Posterior vena cava (tissue), 2 donors: ENCODE results near the gene KRT33A. TPM values are rescaled to one million over a fixed set of nuclear protein-coding genes. Genes with fewer than 3 reads are reported as not detected.

Experiments
- DNase-seq: peaks from one replicate; pipeline ENCODE4 v3.0.0-alpha.2; 2020; ENCODE audit warnings: low spot score
- intact Hi-C, 2 donors: fragments of 100-400 bp; cut with DNase I; formaldehyde crosslinking; loops; one replicate each; pipeline versions ENCODE4 v1.14.1 to v1.14.2; 2022 to 2023
- total RNA-seq, 2 donors: library from RNA; stranded (reverse); fragmentation: NEBNext Ultra II Directional; extraction: Animal tissue kit (Norgen Biotek cat#: 25700); gene quantifications; one replicate each; pipeline ENCODE4 v1.2.1, GENCODE V29; 2021
- donor health status: DM: yes; HTN: yes; CAD: no.
- donor health status: DM: yes; HTN: yes; CAD: no.

KRT33A gene
- total RNA-seq, 2 donors from 2014 or later, result not detected

DNA sequence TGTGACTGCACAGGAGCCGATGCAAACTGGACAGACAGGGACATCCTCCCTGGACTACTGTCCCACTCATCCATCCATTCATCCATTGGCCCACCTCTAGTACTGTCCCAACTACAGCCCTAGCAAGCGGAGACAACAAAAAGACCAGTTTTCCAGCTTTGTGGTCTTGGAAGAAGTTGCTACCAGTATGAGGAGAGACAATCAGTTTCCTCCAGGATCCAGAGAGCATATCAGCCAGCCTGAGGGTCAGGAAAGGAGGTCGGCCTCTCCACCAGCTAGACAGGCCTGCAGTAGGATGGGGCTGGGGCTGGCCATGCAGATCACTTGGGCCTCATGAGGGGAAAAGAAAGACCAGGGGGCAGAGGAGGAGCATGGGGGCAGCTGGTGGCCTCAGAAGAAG, 16.8 kb downstream of the KRT33A start:
- intact Hi-C loops, result no loop called here
- DNase-seq, result no peak

DNA sequence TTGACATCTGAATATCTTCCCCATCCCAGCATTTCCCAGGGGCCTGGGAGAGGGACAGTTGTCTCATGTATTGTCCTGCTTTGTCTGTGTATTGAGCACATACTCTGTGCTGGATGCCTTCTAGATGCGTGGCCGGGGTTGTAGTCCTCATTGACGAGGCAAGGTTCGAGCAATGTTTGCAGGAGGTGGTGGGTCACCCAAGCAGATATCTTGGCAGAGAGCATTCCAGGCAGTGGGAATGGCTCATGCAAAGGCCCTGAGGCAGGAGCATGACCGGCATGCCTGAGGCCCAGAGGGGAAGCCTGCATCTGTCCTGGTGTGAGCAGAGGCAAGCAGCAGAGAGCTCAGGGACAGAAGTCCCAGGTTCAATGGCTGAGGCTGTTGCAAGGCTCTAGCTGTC, 17.5 kb downstream of the KRT33A start:
- intact Hi-C loops, result no loop called here
- no peak for DNase-seq

DNA sequence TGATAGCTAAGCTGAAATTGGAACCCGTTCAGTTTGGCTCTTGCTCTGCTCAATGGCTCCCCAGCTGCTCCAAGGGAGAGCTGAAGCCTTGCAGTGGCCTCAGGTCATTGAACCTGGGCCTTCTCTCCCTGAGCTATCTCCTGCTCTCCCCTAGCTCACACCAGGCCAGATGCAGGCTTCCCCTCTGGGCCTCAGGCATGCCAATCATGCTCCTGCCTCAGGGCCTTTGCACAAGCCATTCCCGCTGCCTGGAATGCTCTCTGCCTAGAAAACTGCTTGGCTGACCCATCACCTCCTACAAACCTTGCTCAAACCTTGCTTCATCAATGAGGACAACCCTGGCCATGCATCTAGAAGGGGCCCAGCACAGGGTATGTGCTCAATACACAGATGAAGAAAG, 18.4 kb downstream of the KRT33A start:
- no peak for DNase-seq
- intact Hi-C loops, result no loop called here

DNA sequence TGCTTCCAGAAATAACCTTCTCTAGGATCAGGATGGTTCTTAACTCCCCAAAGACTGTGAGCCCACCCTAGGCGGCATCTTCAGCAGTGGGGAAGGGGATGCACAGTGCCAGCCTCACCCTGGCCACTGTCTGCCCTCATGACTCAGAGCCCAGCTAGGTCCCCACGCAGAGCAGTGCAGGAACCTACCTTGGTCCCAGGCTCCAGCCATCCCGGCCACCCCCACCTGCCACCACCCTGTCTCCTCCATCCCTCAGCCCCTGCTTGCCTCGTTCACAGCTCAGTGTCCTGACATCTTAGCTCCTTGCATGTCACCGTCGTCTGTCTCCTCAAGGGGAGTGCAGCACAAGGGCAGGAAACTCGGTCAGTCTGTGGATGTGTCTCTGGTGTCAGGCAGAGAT, 19.0 kb downstream of the KRT33A start:
- DNase-seq, result no peak
- intact Hi-C loops, result no loop called here

DNA sequence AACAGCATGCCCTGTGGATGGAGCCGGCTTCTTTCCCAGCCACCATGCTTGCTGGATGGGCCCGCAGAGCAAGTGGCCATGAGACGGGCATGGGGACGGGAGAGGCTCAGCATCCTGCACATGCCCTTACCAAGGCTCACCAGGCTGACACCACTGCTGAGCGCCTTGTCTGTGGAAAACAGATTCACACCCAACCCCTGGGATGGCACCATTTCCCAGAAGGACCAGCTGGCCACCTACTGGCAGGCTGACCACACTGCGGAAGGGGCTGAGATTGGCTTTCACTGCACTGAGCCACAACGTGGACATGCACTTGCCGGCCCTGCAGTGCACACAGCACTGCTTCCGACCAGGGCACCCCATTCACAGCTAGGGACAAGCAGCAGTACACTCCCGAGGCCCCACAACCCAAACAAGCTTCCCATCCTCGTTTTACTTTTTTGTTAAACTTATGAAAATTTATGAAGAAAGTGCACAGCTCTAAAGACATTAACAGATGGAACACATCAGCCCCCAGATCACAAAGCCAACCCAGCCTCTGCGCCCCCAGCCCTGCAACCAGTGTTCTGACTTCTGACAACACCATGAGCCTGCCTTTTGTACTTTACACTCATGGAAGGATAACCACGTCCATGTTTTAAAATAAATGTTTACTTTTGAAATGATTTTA, 21.2 kb downstream of the KRT33A start:
- intact Hi-C loops, result loop anchor here (10.0 kb wide), 2 partner anchors 345 to 425 kb away; partner anchors contain the start of gene KRT40 (in 1 of the 2)
- DNase-seq, result no peak

DNA sequence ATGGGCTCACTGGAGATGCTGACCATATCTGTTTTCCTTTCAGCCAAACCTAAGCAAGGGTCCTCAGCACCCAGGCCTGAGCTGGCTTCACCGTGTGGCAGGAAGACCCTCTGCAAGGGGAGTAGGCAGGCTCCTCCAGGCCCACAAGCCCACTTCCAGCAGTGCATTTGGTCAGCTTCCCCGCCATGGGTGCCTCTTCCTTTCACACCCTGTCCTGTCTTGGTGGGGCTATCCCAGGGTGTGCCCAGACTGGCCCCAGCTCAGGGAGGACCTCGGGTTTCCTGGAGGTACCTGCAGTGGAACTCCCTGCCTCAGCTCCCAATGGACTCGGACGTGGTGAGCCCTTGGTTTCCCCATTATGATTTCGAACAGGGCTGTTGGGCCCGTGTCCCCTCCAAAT, 22.4 kb downstream of the KRT33A start:
- intact Hi-C loops, result loop anchor here (10.0 kb wide), 2 partner anchors 343 to 423 kb away; partner anchors contain the start of gene KRT40 (in 1 of the 2)
- no peak for DNase-seq

DNA sequence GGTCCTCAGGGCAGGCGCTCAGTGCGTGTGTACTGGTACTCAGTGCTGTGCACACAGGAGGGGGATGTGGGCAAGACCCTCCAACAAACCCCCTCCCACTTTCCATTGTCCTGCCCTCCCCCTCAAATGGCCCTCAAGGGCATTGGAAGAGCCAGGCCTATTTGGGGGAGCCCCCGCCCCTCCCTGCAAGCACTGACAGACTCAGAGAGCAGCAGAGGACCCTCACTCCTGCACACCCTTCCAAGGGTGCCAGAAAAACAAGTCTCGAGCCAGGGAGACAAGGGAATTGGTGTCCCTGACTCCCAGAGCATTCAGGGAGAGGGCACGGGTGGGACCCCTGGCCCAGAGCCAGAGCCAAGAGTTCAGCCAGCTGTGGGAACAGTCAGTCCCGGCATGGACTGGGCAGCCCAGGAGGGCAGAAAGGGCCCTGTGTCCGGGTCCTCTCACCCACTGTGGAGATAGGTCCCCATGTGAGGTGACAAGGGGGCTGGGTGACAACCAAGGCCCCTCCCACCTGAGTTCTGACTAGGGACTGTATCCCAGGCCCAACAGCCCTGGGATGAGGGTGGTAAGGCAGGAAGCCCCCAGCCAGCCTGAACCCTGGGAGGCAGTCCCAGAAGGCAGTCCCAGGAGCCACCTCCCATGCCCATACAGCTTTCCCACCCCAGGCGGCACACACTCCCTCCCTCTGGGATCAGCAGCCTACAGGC, 23.1 kb downstream of the KRT33A start:
- intact Hi-C loops, result loop anchor here (10.0 kb wide), 2 partner anchors 343 to 423 kb away; partner anchors contain the start of gene KRT40 (in 1 of the 2)
- no peak for DNase-seq

DNA sequence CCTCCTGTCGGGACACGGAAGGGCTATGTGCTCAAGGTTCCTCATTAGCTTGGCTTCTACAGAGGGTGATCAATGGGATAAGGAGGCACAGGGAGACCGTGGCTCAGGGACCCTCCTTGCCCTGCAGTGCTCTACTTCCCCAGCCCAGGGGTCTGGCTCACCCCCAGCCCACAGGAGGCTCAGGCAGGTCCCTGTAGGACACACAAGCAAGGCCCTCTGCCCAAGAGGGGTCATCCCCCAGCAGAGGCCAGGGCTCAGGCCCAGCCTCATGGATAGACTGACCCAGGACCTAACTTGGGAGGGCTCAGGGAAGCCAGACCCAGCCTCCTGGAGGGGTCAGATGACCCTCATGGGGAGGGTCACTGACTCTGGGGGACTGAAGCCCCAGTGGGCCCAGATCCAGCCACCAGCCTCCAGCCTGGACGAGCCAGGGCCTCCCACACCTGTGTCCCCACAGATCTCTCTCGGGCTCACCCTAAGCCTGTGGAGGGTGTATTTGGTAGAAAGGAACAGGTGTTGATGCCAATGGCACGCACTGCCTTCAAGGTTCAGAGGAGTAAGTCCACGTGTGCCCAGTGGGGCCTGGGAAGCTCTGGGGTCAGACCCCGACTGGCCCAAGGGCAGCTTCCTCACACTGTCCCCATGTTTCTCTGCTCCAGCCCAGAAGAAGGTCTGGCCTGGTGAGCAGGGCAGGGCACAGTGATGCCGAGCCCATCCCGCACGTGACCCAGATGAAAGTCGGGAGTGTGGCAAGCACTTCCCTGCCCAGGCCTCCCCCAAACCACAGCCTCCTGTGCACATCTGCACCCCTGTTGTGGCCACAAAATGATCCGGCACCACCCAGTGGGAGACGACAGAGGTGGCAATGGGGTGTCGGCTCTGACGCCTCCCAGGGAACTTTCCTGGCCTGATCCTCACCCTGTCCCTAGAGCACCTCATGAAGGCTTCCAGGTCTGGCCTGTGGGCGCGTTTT, 24.2 kb downstream of the KRT33A start:
- no peak for DNase-seq
- intact Hi-C loops, result loop anchor here (10.0 kb wide), 2 partner anchors 342 to 422 kb away; partner anchors contain the start of gene KRT40 (in 1 of the 2)

DNA sequence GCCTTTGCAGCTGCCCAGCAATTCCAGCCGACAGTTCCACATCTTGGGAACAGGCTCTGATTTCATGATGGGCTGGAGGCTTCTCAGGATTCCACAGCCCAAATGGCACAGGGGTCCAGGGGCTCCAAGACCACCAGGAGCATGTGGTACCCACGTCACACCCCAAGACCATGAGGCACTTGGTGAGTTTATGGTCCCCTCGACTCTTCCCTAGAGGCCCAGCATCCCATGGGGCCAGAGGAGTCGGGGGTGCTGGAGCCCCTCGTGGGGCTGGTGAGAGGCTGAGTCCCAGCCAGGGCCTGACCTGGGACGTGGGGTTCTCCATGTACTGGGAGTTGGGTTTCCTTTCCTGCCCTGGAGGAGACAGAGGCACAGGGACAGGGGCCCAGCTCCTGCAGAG, 25.0 kb downstream of the KRT33A start:
- DNase-seq, result no peak
- intact Hi-C loops, result loop anchor here (10.0 kb wide), 2 partner anchors 341 to 421 kb away; partner anchors contain the start of gene KRT40 (in 1 of the 2)

DNA sequence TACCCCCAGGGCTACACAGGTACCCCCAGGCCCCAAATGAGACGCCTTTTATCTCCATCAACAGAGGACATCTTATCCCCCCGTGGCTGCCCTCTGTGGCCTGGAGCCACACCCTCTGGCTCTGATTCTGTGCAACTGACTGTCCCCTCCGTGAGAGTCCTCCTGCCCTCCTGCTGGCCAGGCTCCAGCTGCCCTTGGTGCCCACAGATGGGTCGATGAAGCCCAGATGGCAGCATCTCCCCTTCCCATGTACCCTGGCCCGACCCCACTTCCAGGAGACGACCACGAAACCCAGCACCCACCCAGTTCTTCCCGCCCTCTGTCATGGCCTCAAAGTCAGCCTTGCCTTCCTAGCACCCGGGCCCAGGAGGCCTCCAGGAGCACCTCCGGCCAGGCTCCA, 25.5 kb downstream of the KRT33A start:
- intact Hi-C loops, result loop anchor here (10.0 kb wide), 2 partner anchors 340 to 420 kb away; partner anchors contain the start of gene KRT40 (in 1 of the 2)
- no peak for DNase-seq

DNA sequence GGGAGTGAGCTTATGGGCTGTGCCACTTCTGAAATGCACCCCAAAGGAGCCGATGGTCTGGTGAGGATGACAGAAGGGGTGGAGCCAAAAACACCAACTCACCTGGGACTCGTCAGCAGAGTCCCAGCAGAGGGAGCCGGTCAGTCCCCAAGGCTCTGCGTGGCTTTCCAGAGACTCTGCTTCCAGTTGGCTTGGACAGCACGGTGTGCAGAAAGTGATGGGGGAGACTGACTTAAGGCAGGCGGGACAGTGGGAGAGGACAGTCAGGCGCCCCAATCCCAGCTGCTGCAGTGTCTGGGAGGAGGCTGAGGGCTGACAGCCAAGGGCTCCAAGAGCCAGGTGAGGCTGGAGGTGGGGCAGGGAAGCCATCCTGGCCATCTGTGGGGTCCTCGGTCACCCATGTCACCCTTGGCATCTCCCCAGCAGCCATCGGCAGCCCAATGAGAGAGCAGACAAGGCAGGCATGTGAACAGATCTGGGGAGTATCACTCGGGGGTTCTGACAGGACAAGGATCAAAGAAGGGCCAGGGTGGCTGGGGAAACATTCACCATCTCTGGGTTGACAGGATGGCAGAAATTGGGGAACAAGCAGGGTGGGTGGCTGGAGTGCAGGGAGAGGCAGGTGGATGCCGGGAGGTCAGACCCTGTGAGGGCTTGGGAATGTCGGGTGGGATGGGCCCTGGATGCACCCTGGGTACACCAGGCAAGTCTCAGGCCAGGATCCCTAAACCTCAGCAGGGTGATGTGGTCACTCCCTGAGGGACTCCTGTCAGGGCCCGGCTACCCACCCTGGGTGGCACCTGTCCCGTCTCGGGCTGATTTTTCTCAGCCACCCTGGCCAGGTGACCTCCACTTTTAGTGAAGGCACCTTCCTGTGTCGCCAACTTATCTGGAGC, 26.2 kb downstream of the KRT33A start:
- intact Hi-C loops, result loop anchor here (10.0 kb wide), 2 partner anchors 340 to 420 kb away; partner anchors contain the start of gene KRT40 (in 1 of the 2)

DNA sequence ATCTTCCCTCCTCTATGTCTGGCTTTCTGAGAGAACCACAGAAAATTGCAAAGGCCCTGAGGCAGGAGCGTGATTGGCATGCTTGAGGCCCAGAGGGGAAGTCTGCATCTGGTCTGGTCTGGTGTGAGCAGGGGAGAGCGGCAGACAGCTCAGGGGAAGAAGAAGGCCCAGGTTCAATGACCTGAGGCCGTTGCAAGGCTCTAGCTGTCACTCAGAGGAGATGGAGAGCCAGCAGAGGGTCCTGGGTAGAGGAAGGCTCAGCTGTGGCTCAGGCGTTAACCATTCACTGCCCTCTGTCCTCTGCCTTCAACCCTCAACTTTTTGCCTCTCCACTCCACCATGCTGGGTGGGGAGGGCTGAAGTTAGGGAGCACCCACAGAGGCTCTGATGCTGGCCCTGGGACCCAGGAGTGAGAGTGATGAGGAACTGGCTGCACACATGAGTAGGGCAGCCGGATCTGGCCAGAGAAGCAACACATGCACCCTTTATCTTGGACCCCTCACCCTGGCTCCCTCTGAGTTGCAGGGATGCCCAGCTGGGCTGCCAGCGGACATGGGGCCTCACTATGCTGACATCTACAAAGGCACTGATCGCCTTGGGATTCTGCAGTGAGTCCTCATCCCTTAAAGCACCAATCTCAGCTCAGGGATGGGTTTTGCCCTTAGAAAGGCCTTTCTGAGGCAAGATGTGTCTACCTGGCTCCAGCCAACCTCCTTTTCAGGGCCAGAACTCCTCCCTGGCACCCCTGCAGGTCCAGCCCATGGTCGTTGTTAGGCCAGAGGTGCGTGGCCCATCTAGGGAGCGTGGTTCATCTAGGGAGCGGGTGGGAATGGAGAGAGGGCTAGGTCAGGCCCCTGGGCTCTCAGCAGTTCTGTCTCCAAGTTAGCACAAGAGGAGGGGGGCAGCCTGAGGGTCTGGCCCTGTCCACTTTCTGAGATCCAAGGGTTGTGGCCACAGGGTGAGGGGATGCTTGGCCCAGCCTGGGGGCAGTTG, 27.4 kb downstream of the KRT33A start:
- peak; percentile 57 for DNase-seq
- intact Hi-C loops, result loop anchor here (1.0 to 10.0 kb wide), 3 partner anchors 24 to 418 kb away; partner anchors contain the start of gene KRT40 (in 1 of the 2)

More for the DNA sequence above, 26.2 kb downstream of the KRT33A start:
- peak; percentile 55 for DNase-seq

DNA sequence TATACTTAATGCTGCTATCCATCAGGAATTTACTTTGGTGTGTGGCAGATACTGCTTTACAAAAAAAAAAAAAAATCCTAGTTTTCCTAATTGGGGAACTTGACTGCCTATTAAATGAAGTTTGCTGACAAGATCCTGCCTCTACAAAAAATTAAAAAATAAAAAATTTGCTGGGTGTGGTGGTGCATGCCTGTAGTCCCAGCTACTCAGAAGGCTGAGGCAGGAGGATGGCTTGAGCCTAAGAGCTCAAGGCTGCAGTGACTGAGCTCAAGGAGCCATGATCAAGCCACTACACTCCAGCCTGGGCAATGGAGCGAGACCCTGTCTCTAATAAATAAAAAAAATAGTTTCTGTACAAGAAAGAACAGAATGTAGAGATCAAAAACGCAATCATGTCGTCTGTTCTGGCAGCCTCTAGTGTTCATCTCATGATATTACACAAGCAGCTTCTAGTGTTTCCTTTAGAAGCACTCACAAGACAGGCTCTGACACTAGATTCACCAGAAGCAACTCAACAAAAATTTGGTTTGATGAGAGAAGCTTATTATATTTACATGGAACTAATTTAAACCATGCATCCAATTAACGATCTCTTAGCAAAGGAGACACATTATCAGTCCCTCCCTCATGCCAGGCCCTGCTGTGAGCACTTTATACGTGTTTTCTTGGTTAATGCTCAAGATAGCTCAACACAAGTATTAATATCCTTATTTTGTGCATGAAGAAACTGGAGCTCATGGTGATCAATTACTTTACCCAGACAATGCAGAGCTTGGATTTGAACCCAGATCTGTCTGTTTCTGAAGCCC, 28.3 kb downstream of the KRT33A start:
- intact Hi-C loops, result loop anchor here (1.0 to 10.0 kb wide), 3 partner anchors 23 to 417 kb away; partner anchors contain the start of gene KRT40 (in 1 of the 2)
- no peak for DNase-seq

DNA sequence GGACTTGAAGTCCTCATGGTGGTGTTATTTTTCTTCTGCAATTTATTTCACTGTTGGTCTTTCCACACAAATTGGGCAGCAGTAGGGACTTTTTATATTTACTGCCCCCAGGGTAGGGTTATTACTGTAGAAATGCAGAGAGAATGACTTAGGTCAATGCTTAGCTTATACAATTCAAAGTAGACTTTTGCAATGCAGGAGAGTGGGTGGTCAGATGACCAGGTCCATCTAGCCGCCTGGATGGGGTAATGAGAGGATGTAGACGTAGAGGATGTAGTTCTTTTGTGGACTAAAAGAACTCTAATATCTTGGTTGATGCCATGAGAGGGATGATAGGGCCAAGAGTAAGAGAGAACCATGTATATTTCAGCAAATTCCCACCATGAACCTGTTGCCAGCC, 32.4 kb downstream of the KRT33A start:
- intact Hi-C loops, result no loop called here
- DNase-seq, result no peak

DNA sequence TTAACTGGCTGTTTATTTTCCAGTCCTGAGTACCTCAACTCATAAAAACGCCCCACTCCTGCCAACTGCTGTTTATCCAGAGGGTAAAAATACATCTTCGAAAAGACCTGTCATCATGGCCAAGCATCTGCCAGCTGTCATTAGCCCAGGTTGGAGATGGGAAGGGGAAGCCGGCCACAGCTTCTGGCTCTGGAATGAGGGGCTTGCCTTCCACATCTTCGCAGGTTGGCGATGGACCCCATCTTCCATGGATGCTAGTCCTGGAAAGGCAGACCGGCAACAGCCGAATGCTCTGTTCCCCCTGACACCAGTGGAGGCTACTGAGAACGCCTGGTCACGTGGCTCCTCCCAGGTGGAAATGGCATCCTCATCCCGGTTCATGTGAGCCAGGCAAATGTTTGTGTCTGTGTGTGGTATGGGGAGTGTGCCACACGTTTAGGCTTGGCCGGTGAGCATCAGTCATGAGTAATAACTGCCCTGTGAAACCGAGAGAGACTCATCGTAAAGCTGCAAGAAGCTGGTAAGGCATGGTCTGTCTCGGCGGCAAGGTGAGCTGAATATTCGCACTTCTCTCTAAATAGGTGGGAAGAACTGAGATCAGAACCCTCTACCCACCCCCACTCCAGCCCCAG, 34.7 kb downstream of the KRT33A start:
- intact Hi-C loops, result no loop called here
- no peak for DNase-seq
